SK-N-SH (cell line): ENCODE data around the gene BID. TPM values are rescaled to one million over a fixed set of nuclear protein-coding genes. Genes with fewer than 3 reads are reported as not detected.

Experiments used
- EZH2phosphoT487 ChIP-seq: fragments of 200-600 bp; sonication (generic); IDR thresholded peaks from 2 replicates; pipeline ENCODE4 v1.6.1; 2017; ENCODE audit warnings: low read depth, mixed run types, mild to moderate bottlenecking, antibody characterized with exemption, moderate library complexity, borderline replicate concordance
- FOSL2 ChIP-seq: IDR thresholded peaks from 2 replicates; pipeline ENCODE4 v1.4.0; 2012; ENCODE audit warnings: low read depth, mild to moderate bottlenecking, moderate library complexity, borderline replicate concordance
- GABPA ChIP-seq: IDR thresholded peaks from 2 replicates; pipeline ENCODE4 v1.4.0; 2012; ENCODE audit warnings: low read depth, mild to moderate bottlenecking
- MAX ChIP-seq: IDR thresholded peaks from 2 replicates; pipeline ENCODE4 v1.4.0; 2012; ENCODE audit warnings: low read depth
- POLR2AphosphoS5 ChIP-seq: IDR thresholded peaks from 2 replicates; pipeline ENCODE4 v1.6.1; 2012; ENCODE audit warnings: low read depth, low read length
- RFX5 ChIP-seq: IDR thresholded peaks from 2 replicates; pipeline ENCODE4 v1.6.1; 2012; ENCODE audit warnings: mild to moderate bottlenecking, improper control_type of control experiment, low read length
- RXRA ChIP-seq: IDR thresholded peaks from 2 replicates; pipeline ENCODE4 v1.4.0; 2012; ENCODE audit warnings: low read depth, mild to moderate bottlenecking, borderline replicate concordance
- TAF1 ChIP-seq: IDR thresholded peaks from 2 replicates; pipeline ENCODE4 v1.6.1; 2012; ENCODE audit warnings: low read depth, mild to moderate bottlenecking, low read length, moderate library complexity, borderline replicate concordance
- TEAD4 ChIP-seq: IDR thresholded peaks from 2 replicates; pipeline ENCODE4 v1.4.0; 2012; ENCODE audit warnings: mild to moderate bottlenecking, borderline replicate concordance; ENCODE audit not compliant: insufficient read depth
- USF1 ChIP-seq: IDR thresholded peaks from 2 replicates; pipeline ENCODE4 v1.4.0; 2012; ENCODE audit warnings: low read depth, borderline replicate concordance
- YY1 ChIP-seq: IDR thresholded peaks from 2 replicates; pipeline ENCODE4 v1.4.0; 2012; ENCODE audit warnings: low read depth, mild to moderate bottlenecking
- polyA plus RNA-seq, 3 experiments: library from polyadenylated mRNA; depleted of rRNA; stranded (reverse); fragments of >200 nt; gene quantifications; 2 replicates each; pipeline ENCODE4 v1.2.3, GENCODE V29; 2012
- TF ChIP-seq, protein P1 (sequence below): IDR thresholded peaks from 2 replicates; pipeline ENCODE4 v1.6.1; 2012; ENCODE audit warnings: mild to moderate bottlenecking, low read depth, low read length, moderate library complexity
- TF ChIP-seq, protein P2 (sequence below): fragments of 200-600 bp; sonication (generic); IDR thresholded peaks from 2 replicates; pipeline ENCODE4 v1.6.1; 2017; ENCODE audit warnings: antibody characterized with exemption, mild to moderate bottlenecking, moderate library complexity
- TF ChIP-seq, protein P3 (sequence below): IDR thresholded peaks from 2 replicates; pipeline ENCODE4; 2012

The BID gene
- polyA plus RNA-seq, 1 of the 3 experiments (the other 2 are of a cell fraction) = 139 TPM

- TF ChIP-seq, protein P1, sequence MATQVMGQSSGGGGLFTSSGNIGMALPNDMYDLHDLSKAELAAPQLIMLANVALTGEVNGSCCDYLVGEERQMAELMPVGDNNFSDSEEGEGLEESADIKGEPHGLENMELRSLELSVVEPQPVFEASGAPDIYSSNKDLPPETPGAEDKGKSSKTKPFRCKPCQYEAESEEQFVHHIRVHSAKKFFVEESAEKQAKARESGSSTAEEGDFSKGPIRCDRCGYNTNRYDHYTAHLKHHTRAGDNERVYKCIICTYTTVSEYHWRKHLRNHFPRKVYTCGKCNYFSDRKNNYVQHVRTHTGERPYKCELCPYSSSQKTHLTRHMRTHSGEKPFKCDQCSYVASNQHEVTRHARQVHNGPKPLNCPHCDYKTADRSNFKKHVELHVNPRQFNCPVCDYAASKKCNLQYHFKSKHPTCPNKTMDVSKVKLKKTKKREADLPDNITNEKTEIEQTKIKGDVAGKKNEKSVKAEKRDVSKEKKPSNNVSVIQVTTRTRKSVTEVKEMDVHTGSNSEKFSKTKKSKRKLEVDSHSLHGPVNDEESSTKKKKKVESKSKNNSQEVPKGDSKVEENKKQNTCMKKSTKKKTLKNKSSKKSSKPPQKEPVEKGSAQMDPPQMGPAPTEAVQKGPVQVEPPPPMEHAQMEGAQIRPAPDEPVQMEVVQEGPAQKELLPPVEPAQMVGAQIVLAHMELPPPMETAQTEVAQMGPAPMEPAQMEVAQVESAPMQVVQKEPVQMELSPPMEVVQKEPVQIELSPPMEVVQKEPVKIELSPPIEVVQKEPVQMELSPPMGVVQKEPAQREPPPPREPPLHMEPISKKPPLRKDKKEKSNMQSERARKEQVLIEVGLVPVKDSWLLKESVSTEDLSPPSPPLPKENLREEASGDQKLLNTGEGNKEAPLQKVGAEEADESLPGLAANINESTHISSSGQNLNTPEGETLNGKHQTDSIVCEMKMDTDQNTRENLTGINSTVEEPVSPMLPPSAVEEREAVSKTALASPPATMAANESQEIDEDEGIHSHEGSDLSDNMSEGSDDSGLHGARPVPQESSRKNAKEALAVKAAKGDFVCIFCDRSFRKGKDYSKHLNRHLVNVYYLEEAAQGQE = no peak
- TF ChIP-seq GABPA (peak; percentile 31; the same call in 1 of the 2 replicates), YY1 (0 out of 2 replicates have a peak, but pooled peaks have one; percentile 19), RFX5 (no peak), TEAD4 (no peak), EZH2phosphoT487 (no peak), FOSL2 (peak; percentile 85), TAF1 (no peak; the same call in 1 of the 2 replicates), MAX (peak; percentile 76; the same call in 1 of the 2 replicates), POLR2AphosphoS5 (peak; percentile 65), USF1 (no peak), RXRA (peak; percentile 75; the same call in 1 of the 2 replicates)
- TF ChIP-seq, protein P2, sequence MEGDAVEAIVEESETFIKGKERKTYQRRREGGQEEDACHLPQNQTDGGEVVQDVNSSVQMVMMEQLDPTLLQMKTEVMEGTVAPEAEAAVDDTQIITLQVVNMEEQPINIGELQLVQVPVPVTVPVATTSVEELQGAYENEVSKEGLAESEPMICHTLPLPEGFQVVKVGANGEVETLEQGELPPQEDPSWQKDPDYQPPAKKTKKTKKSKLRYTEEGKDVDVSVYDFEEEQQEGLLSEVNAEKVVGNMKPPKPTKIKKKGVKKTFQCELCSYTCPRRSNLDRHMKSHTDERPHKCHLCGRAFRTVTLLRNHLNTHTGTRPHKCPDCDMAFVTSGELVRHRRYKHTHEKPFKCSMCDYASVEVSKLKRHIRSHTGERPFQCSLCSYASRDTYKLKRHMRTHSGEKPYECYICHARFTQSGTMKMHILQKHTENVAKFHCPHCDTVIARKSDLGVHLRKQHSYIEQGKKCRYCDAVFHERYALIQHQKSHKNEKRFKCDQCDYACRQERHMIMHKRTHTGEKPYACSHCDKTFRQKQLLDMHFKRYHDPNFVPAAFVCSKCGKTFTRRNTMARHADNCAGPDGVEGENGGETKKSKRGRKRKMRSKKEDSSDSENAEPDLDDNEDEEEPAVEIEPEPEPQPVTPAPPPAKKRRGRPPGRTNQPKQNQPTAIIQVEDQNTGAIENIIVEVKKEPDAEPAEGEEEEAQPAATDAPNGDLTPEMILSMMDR = no peak
- TF ChIP-seq, protein P3, sequence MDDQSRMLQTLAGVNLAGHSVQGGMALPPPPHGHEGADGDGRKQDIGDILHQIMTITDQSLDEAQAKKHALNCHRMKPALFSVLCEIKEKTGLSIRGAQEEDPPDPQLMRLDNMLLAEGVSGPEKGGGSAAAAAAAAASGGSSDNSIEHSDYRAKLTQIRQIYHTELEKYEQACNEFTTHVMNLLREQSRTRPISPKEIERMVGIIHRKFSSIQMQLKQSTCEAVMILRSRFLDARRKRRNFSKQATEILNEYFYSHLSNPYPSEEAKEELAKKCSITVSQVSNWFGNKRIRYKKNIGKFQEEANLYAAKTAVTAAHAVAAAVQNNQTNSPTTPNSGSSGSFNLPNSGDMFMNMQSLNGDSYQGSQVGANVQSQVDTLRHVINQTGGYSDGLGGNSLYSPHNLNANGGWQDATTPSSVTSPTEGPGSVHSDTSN = peak; percentile 75
- TF ChIP-seq, all 33 proteins: peak for 13
These were observed 68.0 kb downstream of the BID start (continued) for GRCh38 chr22:17705951-17706900.
